ENCODE results near the gene USP47. TPM values are rescaled to one million over a fixed set of nuclear protein-coding genes. Genes with fewer than 3 reads are reported as not detected.
A peak's percentile ranks its signal among the peaks of the same experiment; 100 is the strongest.

The USP47 gene
- total and polyA plus RNA-seq, 9 of the 15 experiments (the other 6 are each of a cell fraction or from before 2014, with no cell fraction given), result 13.1 to 63.6 (median 34.7) TPM

- Histone ChIP-seq H2AFZ (ENCODE audit: low read depth, low read length) (no peak overlapping the region), H3K27me3 (ENCODE audit: control insufficient read depth in 2 of 2, insufficient read depth in 2 of 2, low read length in 2 of 2) (peaks cover 38 to 82% of the 10 kb centered on the region in 2 experiments), H4K20me1 (replicated peaks; ENCODE audit: control insufficient read depth, insufficient read depth, low read length) (peaks cover 10% of the 10 kb centered on the region; the same call in 1 of the 2 replicates), H3K9me3 (replicated peaks; ENCODE audit: control insufficient read depth, insufficient read depth, low read depth, low read length) (no peaks in the 10 kb centered on the region), H3K36me3 (ENCODE audit: control insufficient read depth, insufficient read depth, low read length) (no peaks in the 10 kb centered on the region), H3K4me1 (replicated peaks in 1 of 2; ENCODE audit: control insufficient read depth in 2 of 2, insufficient read depth in 2 of 2, low read length in 2 of 2) (peaks cover 0 to 12% of the 10 kb centered on the region in 2 experiments; a peak in 2 of 5 replicates), H3K79me2 (ENCODE audit: control insufficient read depth, insufficient read depth, low read length) (no peaks in the 10 kb centered on the region), H3K4me3 (no peak overlapping the region), H3K9ac (ENCODE audit: insufficient read depth in 1 of 2, low read depth in 2 of 2, low read length in 2 of 2) (peak overlapping the region in 1 of 2 experiments; percentile 13; a peak in 1 of 4 replicates), H3K9me1 (ENCODE audit: control insufficient read depth, insufficient read depth, low read length) (no peaks in the 10 kb centered on the region), H3K27ac (ENCODE audit: extremely low read depth, low read depth, low read length) (no peak overlapping the region), H3K4me2 (ENCODE audit: insufficient read depth, low read length) (no peak overlapping the region)
- no peak for FAIRE-seq
- CTCF ChIA-PET (ENCODE audit: low intra/inter-chr PET ratio), result interaction anchor here (1.8 kb wide), 1 partner anchor 169 kb away, joined by 5 read pairs; no protein-coding TSS in a partner anchor
- ATAC-seq, result no peak
- in situ Hi-C loops (cut with MboI), result no loop called here
- intact Hi-C loops (cut with micrococcal nuclease), result loop anchor here (5.0 kb wide), 1 partner anchor 74 kb away; no protein-coding TSS in a partner anchor
- POLR2A ChIA-PET, result interaction anchor here (0.8 to 1.4 kb wide), 4 partner anchors 12 to 316 kb away, joined by 3 to 4 read pairs (median 4); no protein-coding TSS in a partner anchor
- 10% methylated on average over 11 of the region's 11 CpGs for WGBS (ENCODE audit: insufficient coverage, low coverage, missing lambda C conversion rate)
- no peak for DNase-seq (ENCODE audit: extremely low read depth in 1 of 4, low spot score in 3 of 4)
- BruUV-seq (replicated peaks), result no TSS peak
- TF ChIP-seq RBM25 (IDR thresholded peaks at IDR 0.05; ENCODE audit: low read depth, low read length, severe bottlenecking), result no peak
- no peak for TF ChIP-seq PHF8 (IDR thresholded peaks at IDR 0.05; ENCODE audit: borderline replicate concordance, low read length)
- TF ChIP-seq POLR3G (IDR thresholded peaks at IDR 0.05; ENCODE audit: extremely low read depth, insufficient read length, insufficient replicate concordance), result no peak
- TF ChIP-seq SMARCA4 (IDR thresholded peaks at IDR 0.05), result no peak
- no peak for TF ChIP-seq KAT2B (IDR thresholded peaks at IDR 0.05; ENCODE audit: low read depth, low read length)
- TF ChIP-seq E2F8 (IDR thresholded peaks at IDR 0.05; ENCODE audit: low read depth, partially characterized antibody), result no peak
- TF ChIP-seq PURB (CRISPR knock-in tag; IDR thresholded peaks at IDR 0.05; ENCODE audit: low read depth), result no peak
- no peak for TF ChIP-seq SNAPC5 (CRISPR knock-in tag; IDR thresholded peaks at IDR 0.05)
- TF ChIP-seq KLF10 (CRISPR knock-in tag; IDR thresholded peaks at IDR 0.05), result no peak
- no peak for TF ChIP-seq TAF15 (IDR thresholded peaks at IDR 0.05; ENCODE audit: low read depth, low read length)
- TF ChIP-seq CREBBP (IDR thresholded peaks at IDR 0.05; ENCODE audit: low read depth, low read length), result no peak
- TF ChIP-seq SMAD1 (IDR thresholded peaks at IDR 0.05; ENCODE audit: low read depth, low read length, partially characterized antibody), result no peak
- TF ChIP-seq BACH1 (tag; IDR thresholded peaks at IDR 0.05), result no peak
- TF ChIP-seq GABPB1 (CRISPR knock-in tag; IDR thresholded peaks at IDR 0.05), result no peak
- TF ChIP-seq MITF (IDR thresholded peaks at IDR 0.05), result no peak
- TF ChIP-seq ZNF12 (CRISPR knock-in tag; IDR thresholded peaks at IDR 0.05), result no peak
- no peak for TF ChIP-seq ZNF232 (CRISPR knock-in tag; IDR thresholded peaks at IDR 0.05)
These were observed 126.1 kb downstream of the USP47 start for GRCh38 chr11:11967669-11968510.
